GM18508 (cell line): Measurements from ENCODE around the gene SYNPO2.
"Not testable (repeated sequence)": the region's sequence is repeated elsewhere in the genome, so short reads cannot be mapped to it uniquely, and the experiment has no call there.

ENCODE experiments used
- ATAC-seq: cut with Tn5 transposase; IDR thresholded peaks from one replicate; pipeline ENCODE4 v1.9.1; 2021; ENCODE audit warnings: moderate number of reproducible peaks; ENCODE audit not compliant: insufficient read depth, unreplicated experiment

Gene SYNPO2

GRCh38 chr4:118888666-118889311, at the start of gene SYNPO2:
TSS of gene SYNPO2 (plus strand) at chr4:118888854. CDS start at chr4:118889037, 183 bp downstream.
- ATAC-seq: peak; percentile 53

GRCh38 chr4:118839221-118839927, 49.3 kb upstream of the SYNPO2 start:
- no peak for ATAC-seq

GRCh38 chr4:118842055-118842454, 46.6 kb upstream of the SYNPO2 start:
- no peak for ATAC-seq

- ATAC-seq: no peak
Observed at GRCh38 chr4:118843237-118843636, 45.4 kb upstream of the SYNPO2 start.

GRCh38 chr4:118845552-118846050, 43.1 kb upstream of the SYNPO2 start:
- ATAC-seq: no peak

- no peak for ATAC-seq
Observed at GRCh38 chr4:118846979-118847378, 41.7 kb upstream of the SYNPO2 start.

GRCh38 chr4:118848242-118848641, 40.4 kb upstream of the SYNPO2 start:
- ATAC-seq: no peak

- no peak for ATAC-seq
Observed at GRCh38 chr4:118848901-118849300, 39.8 kb upstream of the SYNPO2 start.

GRCh38 chr4:118849867-118850487, 38.7 kb upstream of the SYNPO2 start:
- no peak for ATAC-seq

- ATAC-seq: peak; percentile 84
Observed at GRCh38 chr4:118850488-118851173, 38.0 kb upstream of the SYNPO2 start.

GRCh38 chr4:118857760-118858159, 30.9 kb upstream of the SYNPO2 start:
- no peak for ATAC-seq

- no peak for ATAC-seq
Observed at GRCh38 chr4:118858779-118859178, 29.9 kb upstream of the SYNPO2 start.

GRCh38 chr4:118865091-118865708, 23.5 kb upstream of the SYNPO2 start:
- no peak for ATAC-seq

GRCh38 chr4:118866442-118866841, 22.2 kb upstream of the SYNPO2 start:
- ATAC-seq: no peak

- ATAC-seq: no peak
Observed at GRCh38 chr4:118867311-118868067, 21.2 kb upstream of the SYNPO2 start.

GRCh38 chr4:118869808-118870342, 18.8 kb upstream of the SYNPO2 start:
- ATAC-seq: no peak

GRCh38 chr4:118872181-118872580, 16.5 kb upstream of the SYNPO2 start:
- no peak for ATAC-seq

- ATAC-seq: no peak
Observed at GRCh38 chr4:118877797-118878196, 10.9 kb upstream of the SYNPO2 start.

GRCh38 chr4:118878507-118878906, 10.1 kb upstream of the SYNPO2 start:
- not testable (repeated sequence) for ATAC-seq
